GM20000 (cell line): Measurements from ENCODE around the gene SLC4A11.

Source experiments
- DNase-seq: peaks from one replicate; pipeline ENCODE4 v3.0.0; 2012; ENCODE audit warnings: low spot score
- CTCF ChIP-seq: IDR thresholded peaks from 2 replicates; pipeline ENCODE4 v1.5.1; 2012; ENCODE audit warnings: mild to moderate bottlenecking, control low read depth; ENCODE audit errors: extremely low read depth, missing control alignments

SLC4A11 gene

GRCh38 chr20:3226864-3227263, 12.1 kb downstream of the SLC4A11 start:
- no peak for TF ChIP-seq CTCF
- no peak for DNase-seq

GRCh38 chr20:3226093-3226492, 12.9 kb downstream of the SLC4A11 start:
- TF ChIP-seq CTCF, result no peak

GRCh38 chr20:3224681-3225421, 14.1 kb downstream of the SLC4A11 start:
- TF ChIP-seq CTCF, result no peak
- DNase-seq, result no peak

More at GRCh38 chr20:3226093-3226492, 12.9 kb downstream of the SLC4A11 start:
- no peak for DNase-seq

- DNase-seq, result no peak
- TF ChIP-seq CTCF, result no peak
These were observed 14.9 kb downstream of the SLC4A11 start for GRCh38 chr20:3223994-3224680.

- TF ChIP-seq CTCF, result no peak
- DNase-seq, result no peak
These were observed 15.4 kb downstream of the SLC4A11 start for GRCh38 chr20:3223651-3223993.

GRCh38 chr20:3222635-3223600, 16.1 kb downstream of the SLC4A11 start:
- TF ChIP-seq CTCF, result no peak
- peak; percentile 83 for DNase-seq
